Measurements from ENCODE around the gene EIF4E2.

GRCh38 chr2:232532419-232532818, 18.1 kb upstream of the EIF4E2 start:
- TF ChIP-seq EZH2 (IDR thresholded peaks at IDR 0.05) = no peak
- no peak for TF ChIP-seq POLR2AphosphoS5 (IDR thresholded peaks at IDR 0.05; ENCODE audit: borderline replicate concordance, low read depth, low read length)
- no peak for TF ChIP-seq FOXP2 (optimal IDR thresholded peaks at IDR 0.05; ENCODE audit: control extremely low read depth, extremely low read length, insufficient read depth)

Data from SK-N-MC (cell line).